Measurements from ENCODE around the gene DPH3.
A peak's percentile ranks its signal among the peaks of the same experiment; 100 is the strongest.
"Not testable (repeated sequence)": the region's sequence is repeated elsewhere in the genome, so short reads cannot be mapped to it uniquely, and the experiment has no call there.

DPH3 gene
- 19.5 to 30.2 (median 23.2) reads per million in 4 donors for total RNA-seq

GRCh38 chr3:16264708-16265454 lies at the start of gene DPH3, which contains the start of gene OXNAD1:
TSS of gene DPH3 (minus strand) at chr3:16264943. CDS start at chr3:16264876, 67 bp downstream.
TSS of gene OXNAD1 (plus strand) at chr3:16265212. CDS start at chr3:16270953, 5,741 bp downstream.
- peak; percentile 97 to 99 (median 98) for DNase-seq

GRCh38 chr3:16313886-16314645 lies 49.3 kb upstream of the DPH3 start:
- DNase-seq = no peak

GRCh38 chr3:16311960-16312451 lies 47.3 kb upstream of the DPH3 start:
- peak; percentile 26 to 86 (median 53) for DNase-seq

GRCh38 chr3:16310486-16310885 lies 45.7 kb upstream of the DPH3 start:
- not testable (repeated sequence) for DNase-seq

- peak in 4 of 5 donors; percentile 30 to 90 (median 44) for DNase-seq
Observed at GRCh38 chr3:16309558-16309957, 44.8 kb upstream of the DPH3 start.

- no peak for DNase-seq
Observed at GRCh38 chr3:16308727-16309126, 44.0 kb upstream of the DPH3 start.

GRCh38 chr3:16307832-16308531 lies 43.2 kb upstream of the DPH3 start:
- DNase-seq = no peak

GRCh38 chr3:16305111-16305541 lies 40.4 kb upstream of the DPH3 start:
- DNase-seq = peak in 4 of 5 donors; percentile 32 to 44 (median 35)

- DNase-seq = peak in 1 of 5 donors; percentile 30
Observed at GRCh38 chr3:16304061-16305010, 39.6 kb upstream of the DPH3 start.

- no peak for DNase-seq
Observed at GRCh38 chr3:16303037-16303575, 38.4 kb upstream of the DPH3 start.

GRCh38 chr3:16302082-16302631 lies 37.4 kb upstream of the DPH3 start:
- no peak for DNase-seq

- peak in 1 of 5 donors; percentile 51 for DNase-seq
Observed at GRCh38 chr3:16301507-16301906, 36.8 kb upstream of the DPH3 start.

GRCh38 chr3:16300881-16301359 lies 36.2 kb upstream of the DPH3 start:
- peak in 4 of 5 donors; percentile 34 to 85 (median 44) for DNase-seq

GRCh38 chr3:16300307-16300706 lies 35.6 kb upstream of the DPH3 start:
- no peak for DNase-seq

GRCh38 chr3:16299746-16300145 lies 35.0 kb upstream of the DPH3 start:
- DNase-seq = no peak

- no peak for DNase-seq
Observed at GRCh38 chr3:16298891-16299290, 34.1 kb upstream of the DPH3 start.

GRCh38 chr3:16297997-16298885 lies 33.5 kb upstream of the DPH3 start:
- no peak for DNase-seq

- DNase-seq = no peak
Observed at GRCh38 chr3:16295298-16295890, 30.7 kb upstream of the DPH3 start.

GRCh38 chr3:16294844-16295243 lies 30.1 kb upstream of the DPH3 start:
- DNase-seq = no peak

Measured in T-helper 1 cell (primary cell).